OCI-LY7 (cell line): ENCODE measurements around the gene ENGASE.

Experiments used
- EZH2phosphoT487 ChIP-seq: fragments of 200-600 bp; sonication (generic); IDR thresholded peaks from 2 replicates; pipeline ENCODE4 v1.6.1; 2018; ENCODE audit warnings: low read depth, borderline replicate concordance, mild to moderate bottlenecking, mixed run types, antibody characterized with exemption, low read length, moderate library complexity, mixed read lengths
- TF ChIP-seq, protein P1 (sequence below): fragments of 200-600 bp; sonication (generic); conservative IDR thresholded peaks from 2 replicates; pipeline ENCODE4 v1.5.1; 2014; ENCODE audit warnings: mild to moderate bottlenecking, antibody characterized with exemption, low read length, moderate library complexity, mixed read lengths

DNA sequence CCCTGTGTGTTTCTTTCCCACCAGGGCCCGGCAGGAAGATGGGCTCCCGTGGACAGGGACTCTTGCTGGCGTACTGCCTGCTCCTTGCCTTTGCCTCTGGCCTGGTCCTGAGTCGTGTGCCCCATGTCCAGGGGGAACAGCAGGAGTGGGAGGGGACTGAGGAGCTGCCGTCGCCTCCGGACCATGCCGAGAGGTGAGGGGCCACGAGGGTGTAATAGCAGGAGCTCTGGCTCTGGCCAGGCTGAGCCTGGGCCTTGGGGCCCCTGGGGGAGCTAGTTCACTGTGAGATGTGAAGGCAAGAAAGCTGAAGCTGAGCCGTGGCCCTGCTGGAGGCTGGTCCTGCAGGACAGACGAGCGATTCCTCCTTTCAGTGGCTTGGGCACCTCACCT is 30.7 kb upstream of the ENGASE start:
- TF ChIP-seq, protein P1, sequence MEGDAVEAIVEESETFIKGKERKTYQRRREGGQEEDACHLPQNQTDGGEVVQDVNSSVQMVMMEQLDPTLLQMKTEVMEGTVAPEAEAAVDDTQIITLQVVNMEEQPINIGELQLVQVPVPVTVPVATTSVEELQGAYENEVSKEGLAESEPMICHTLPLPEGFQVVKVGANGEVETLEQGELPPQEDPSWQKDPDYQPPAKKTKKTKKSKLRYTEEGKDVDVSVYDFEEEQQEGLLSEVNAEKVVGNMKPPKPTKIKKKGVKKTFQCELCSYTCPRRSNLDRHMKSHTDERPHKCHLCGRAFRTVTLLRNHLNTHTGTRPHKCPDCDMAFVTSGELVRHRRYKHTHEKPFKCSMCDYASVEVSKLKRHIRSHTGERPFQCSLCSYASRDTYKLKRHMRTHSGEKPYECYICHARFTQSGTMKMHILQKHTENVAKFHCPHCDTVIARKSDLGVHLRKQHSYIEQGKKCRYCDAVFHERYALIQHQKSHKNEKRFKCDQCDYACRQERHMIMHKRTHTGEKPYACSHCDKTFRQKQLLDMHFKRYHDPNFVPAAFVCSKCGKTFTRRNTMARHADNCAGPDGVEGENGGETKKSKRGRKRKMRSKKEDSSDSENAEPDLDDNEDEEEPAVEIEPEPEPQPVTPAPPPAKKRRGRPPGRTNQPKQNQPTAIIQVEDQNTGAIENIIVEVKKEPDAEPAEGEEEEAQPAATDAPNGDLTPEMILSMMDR = no peak
- no peak for TF ChIP-seq EZH2phosphoT487
